Muscle layer of colon (tissue), 2 donors: Measurements from ENCODE around the gene MIGA1.
"Not testable (repeated sequence)": the region's sequence is repeated elsewhere in the genome, so short reads cannot be mapped to it uniquely, and the experiment has no call there.

ENCODE experiments used
- H3K27ac ChIP-seq: one replicate; pipeline ENCODE4 v1.7.0; 2013; ENCODE audit warnings: low read depth, mild to moderate bottlenecking, low read length, moderate library complexity
- H3K27me3 ChIP-seq, 2 donors: one replicate each; pipeline ENCODE4 v1.7.0; 2013; ENCODE audit warnings: low read length in 2 of 2, mild to moderate bottlenecking in 2 of 2; ENCODE audit not compliant: insufficient read depth in 2 of 2, control insufficient read depth in 1 of 2
- H3K36me3 ChIP-seq: one replicate; pipeline ENCODE4 v1.7.0; 2013; ENCODE audit warnings: mild to moderate bottlenecking, low read length; ENCODE audit not compliant: insufficient read depth
- H3K4me1 ChIP-seq: one replicate; pipeline ENCODE4 v1.7.0; 2013; ENCODE audit warnings: mild to moderate bottlenecking, low read length; ENCODE audit not compliant: insufficient read depth
- H3K4me3 ChIP-seq, 2 donors: one replicate each; pipeline ENCODE4 v1.7.0; 2013; ENCODE audit warnings: low read length in 2 of 2, low read depth in 1 of 2, mild to moderate bottlenecking in 1 of 2, moderate library complexity in 1 of 2
- H3K9ac ChIP-seq: one replicate; pipeline ENCODE4 v1.7.0; 2013; ENCODE audit warnings: low read length
- H3K9me3 ChIP-seq: one replicate; pipeline ENCODE4 v1.7.0; 2013; ENCODE audit warnings: mild to moderate bottlenecking, low read length
- donor health status: abdominal sarcoma.
- donor health status: Adenocarcinoma of cecum.

MIGA1 gene

GRCh38 chr1:77762072-77762476, 17.4 kb upstream of the MIGA1 start:
- Histone ChIP-seq H3K27me3 (no peaks in the 10 kb centered on the region), H3K9me3 (no peaks in the 10 kb centered on the region), H3K36me3 (no peaks in the 10 kb centered on the region), H3K27ac (no peak overlapping the region), H3K4me1 (peaks cover 11% of the 10 kb centered on the region), H3K9ac (no peak overlapping the region), H3K4me3 (no peak overlapping the region)

GRCh38 chr1:77768006-77768405, 11.4 kb upstream of the MIGA1 start:
- no peaks in the 10 kb centered on the region for H3K27me3 ChIP-seq
- no peak overlapping the region for H3K27ac ChIP-seq
- no peak overlapping the region for H3K9ac ChIP-seq
- no peak overlapping the region for H3K4me3 ChIP-seq
- no peaks in the 10 kb centered on the region for H3K4me1 ChIP-seq
- H3K36me3 ChIP-seq: no peaks in the 10 kb centered on the region
- H3K9me3 ChIP-seq: no peaks in the 10 kb centered on the region

GRCh38 chr1:77776007-77776700, 3.3 kb upstream of the MIGA1 start:
- H3K9me3 ChIP-seq: no peaks in the 10 kb centered on the region
- no peak overlapping the region for H3K9ac ChIP-seq

GRCh38 chr1:77781683-77782082, 2.2 kb downstream of the MIGA1 start:
- Histone ChIP-seq H3K27me3 (no peaks in the 10 kb centered on the region), H3K9me3 (no peaks in the 10 kb centered on the region), H3K9ac (no peak overlapping the region), H3K4me3 (no peak overlapping the region), H3K4me1 (peaks cover 3% of the 10 kb centered on the region), H3K36me3 (no peaks in the 10 kb centered on the region), H3K27ac (no peak overlapping the region)

More at GRCh38 chr1:77776007-77776700, 3.3 kb upstream of the MIGA1 start:
- Histone ChIP-seq H3K4me3 (no peak overlapping the region), H3K27ac (no peak overlapping the region), H3K4me1 (peaks cover 3% of the 10 kb centered on the region), H3K36me3 (no peaks in the 10 kb centered on the region), H3K27me3 (no peaks in the 10 kb centered on the region)

GRCh38 chr1:77783141-77783540, 3.7 kb downstream of the MIGA1 start:
- no peaks in the 10 kb centered on the region for H3K9me3 ChIP-seq
- no peak overlapping the region for H3K4me3 ChIP-seq
- H3K36me3 ChIP-seq: no peaks in the 10 kb centered on the region
- H3K9ac ChIP-seq: no peak overlapping the region
- no peak overlapping the region for H3K27ac ChIP-seq
- peaks cover 3% of the 10 kb centered on the region for H3K4me1 ChIP-seq
- H3K27me3 ChIP-seq: no peaks in the 10 kb centered on the region

- H3K36me3 ChIP-seq, H3K27ac ChIP-seq, H3K9me3 ChIP-seq, H3K4me3 ChIP-seq, H3K4me1 ChIP-seq, H3K27me3 ChIP-seq, H3K9ac ChIP-seq: not testable (repeated sequence)
Measured at GRCh38 chr1:77786093-77786741, 6.8 kb downstream of the MIGA1 start.

- Histone ChIP-seq H3K27me3 (no peaks in the 10 kb centered on the region), H3K4me3 (no peak overlapping the region), H3K27ac (no peak overlapping the region), H3K9me3 (no peaks in the 10 kb centered on the region), H3K9ac (no peak overlapping the region), H3K4me1 (no peaks in the 10 kb centered on the region), H3K36me3 (no peaks in the 10 kb centered on the region)
Measured at GRCh38 chr1:77794550-77794949, 15.1 kb downstream of the MIGA1 start.

GRCh38 chr1:77796695-77797405, 17.4 kb downstream of the MIGA1 start:
- Histone ChIP-seq H3K27me3 (no peaks in the 10 kb centered on the region), H3K9me3 (no peaks in the 10 kb centered on the region), H3K4me3 (no peak overlapping the region), H3K27ac (no peak overlapping the region), H3K9ac (no peak overlapping the region), H3K36me3 (no peaks in the 10 kb centered on the region), H3K4me1 (no peaks in the 10 kb centered on the region)

GRCh38 chr1:77797991-77798390, 18.5 kb downstream of the MIGA1 start:
- Histone ChIP-seq H3K36me3 (no peaks in the 10 kb centered on the region), H3K9me3 (no peaks in the 10 kb centered on the region), H3K9ac (no peak overlapping the region), H3K4me3 (no peak overlapping the region), H3K27ac (no peak overlapping the region), H3K4me1 (no peaks in the 10 kb centered on the region), H3K27me3 (no peaks in the 10 kb centered on the region)

- H3K9ac ChIP-seq: no peak overlapping the region
- H3K27me3 ChIP-seq: no peaks in the 10 kb centered on the region
- H3K36me3 ChIP-seq: peaks cover 1% of the 10 kb centered on the region
- H3K4me3 ChIP-seq: no peak overlapping the region
- H3K4me1 ChIP-seq: no peaks in the 10 kb centered on the region
- no peak overlapping the region for H3K27ac ChIP-seq
- no peaks in the 10 kb centered on the region for H3K9me3 ChIP-seq
Measured at GRCh38 chr1:77802026-77802425, 22.6 kb downstream of the MIGA1 start.

GRCh38 chr1:77803371-77803770, 23.9 kb downstream of the MIGA1 start:
- no peaks in the 10 kb centered on the region for H3K9me3 ChIP-seq
- H3K9ac ChIP-seq: no peak overlapping the region
- peaks cover 14% of the 10 kb centered on the region for H3K36me3 ChIP-seq
- H3K4me3 ChIP-seq: no peak overlapping the region
- H3K4me1 ChIP-seq: no peaks in the 10 kb centered on the region
- H3K27ac ChIP-seq: no peak overlapping the region
- no peaks in the 10 kb centered on the region for H3K27me3 ChIP-seq
